Endodermal cell (in vitro differentiated cells): ENCODE measurements around the gene CYP26A1. TPM values are rescaled to one million over a fixed set of nuclear protein-coding genes. Genes with fewer than 3 reads are reported as not detected.

Experiments used
- DNase-seq: peaks from one replicate; pipeline ENCODE4 v3.0.0-alpha.2; 2017
- H3K27ac ChIP-seq: 2 replicates; pipeline ENCODE4 v1.5.1; 2013; ENCODE audit warnings: mild to moderate bottlenecking, low read depth, low read length, moderate library complexity
- H3K27me3 ChIP-seq: 2 replicates; pipeline ENCODE4 v1.6.1; 2013; ENCODE audit warnings: mild to moderate bottlenecking, low read length, moderate library complexity; ENCODE audit not compliant: insufficient read depth, control insufficient read depth, poor library complexity, severe bottlenecking
- H3K36me3 ChIP-seq: 2 replicates; pipeline ENCODE4 v1.7.0; 2013; ENCODE audit warnings: mild to moderate bottlenecking, low read length, moderate library complexity; ENCODE audit not compliant: control insufficient read depth, insufficient read depth
- H3K4me1 ChIP-seq: one replicate; pipeline ENCODE4 v1.7.0; 2013; ENCODE audit warnings: low read length; ENCODE audit not compliant: control insufficient read depth, insufficient read depth
- H3K4me3 ChIP-seq: 2 replicates; pipeline ENCODE4 v1.5.1; 2013; ENCODE audit warnings: mild to moderate bottlenecking, low read length, moderate library complexity
- H3K9ac ChIP-seq: 2 replicates; pipeline ENCODE4 v1.6.1; 2013; ENCODE audit warnings: mild to moderate bottlenecking, low read length, moderate library complexity; ENCODE audit not compliant: poor library complexity, severe bottlenecking; ENCODE audit errors: extremely low read depth
- H3K9me3 ChIP-seq: 2 replicates; pipeline ENCODE4 v1.6.1; 2013; ENCODE audit warnings: mild to moderate bottlenecking, low read length, moderate library complexity; ENCODE audit not compliant: control insufficient read depth
- H3K27ac Mint-ChIP-seq: 2 replicates; pipeline ENCODE4 v1.8.0; 2020; ENCODE audit warnings: mixed read lengths
- H3K27me3 Mint-ChIP-seq: 2 replicates; pipeline ENCODE4 v1.8.0; 2021; ENCODE audit warnings: mild to moderate bottlenecking, mixed read lengths; ENCODE audit not compliant: insufficient read depth
- H3K36me3 Mint-ChIP-seq: 2 replicates; pipeline ENCODE4 v1.8.0; 2020; ENCODE audit warnings: low read depth, mixed read lengths
- H3K4me1 Mint-ChIP-seq: 2 replicates; pipeline ENCODE4 v1.8.0; 2020; ENCODE audit warnings: mixed read lengths
- H3K4me3 Mint-ChIP-seq: 2 replicates; pipeline ENCODE4 v1.8.0; 2020; ENCODE audit warnings: mild to moderate bottlenecking, moderate library complexity, mixed read lengths
- H3K9me3 Mint-ChIP-seq: 2 replicates; pipeline ENCODE4 v1.8.0; 2020; ENCODE audit warnings: mild to moderate bottlenecking, mixed read lengths
- WGBS, 2 experiments: methylation state at CpG; one replicate each; pipeline versions ENCODE4 v1.1.5 to v1.1.7; 2013; ENCODE audit warnings: missing lambda C conversion rate in 2 of 2, mixed read lengths in 1 of 2; ENCODE audit not compliant: insufficient coverage in 1 of 2, insufficient read length in 1 of 2; 5-methylcytosine and 5-hydroxymethylcytosine counted together
- total RNA-seq, 2 donors: library from RNA; stranded (reverse); fragmentation: NEBNext Ultra II Directional in 1 of 2; extraction: Animal tissue kit (Norgen Biotek cat#: 25700) in 1 of 2; gene quantifications; 2 replicates in 1 of 2; 3 replicates in 1 of 2; pipeline ENCODE4 v1.2.1, GENCODE V29; 2021
- TF ChIP-seq, protein P1 (sequence below): fragments of 200-600 bp; sonication (generic); conservative IDR thresholded peaks from 2 replicates; pipeline ENCODE4 v1.5.0; 2021; ENCODE audit warnings: antibody characterized with exemption, mild to moderate bottlenecking

The CYP26A1 gene
- total RNA-seq, 2 donors from 2014 or later, result 800 to 857 TPM

DNA sequence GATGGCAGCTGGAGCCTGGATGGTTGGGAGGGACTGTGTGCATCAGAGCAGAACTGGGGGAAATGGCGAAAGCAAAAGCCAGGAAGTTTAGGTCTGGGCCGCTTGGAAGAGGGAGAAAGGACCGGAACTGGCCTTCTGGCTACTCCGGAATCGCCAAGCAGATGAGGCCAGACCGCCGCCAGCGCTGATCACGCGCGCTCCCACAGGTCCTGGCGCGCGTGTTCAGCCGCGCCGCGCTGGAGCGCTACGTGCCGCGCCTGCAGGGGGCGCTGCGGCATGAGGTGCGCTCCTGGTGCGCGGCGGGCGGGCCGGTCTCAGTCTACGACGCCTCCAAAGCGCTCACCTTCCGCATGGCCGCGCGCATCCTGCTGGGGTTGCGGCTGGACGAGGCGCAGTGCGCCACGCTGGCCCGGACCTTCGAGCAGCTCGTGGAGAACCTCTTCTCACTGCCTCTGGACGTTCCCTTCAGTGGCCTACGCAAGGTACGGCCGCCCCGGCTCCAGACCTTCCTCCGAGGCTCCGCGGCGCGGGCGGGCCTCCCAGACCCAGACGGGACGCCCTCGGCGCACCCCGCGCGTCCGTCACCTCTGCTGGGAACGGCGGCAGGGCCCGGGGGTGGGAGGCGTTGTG, 11.1 kb upstream of the CYP26A1 start:
- Histone ChIP-seq H3K4me3 (peak overlapping the region; percentile 70), H3K27ac (no peak overlapping the region), H3K9ac (no peak overlapping the region), H3K36me3 (peaks cover 5% of the 10 kb centered on the region), H3K4me1 (peaks cover 2% of the 10 kb centered on the region), H3K27me3 (peaks cover 100% of the 10 kb centered on the region), H3K9me3 (peaks cover 17% of the 10 kb centered on the region)
- H3K4me3 Mint-ChIP-seq, result peak overlapping the region; percentile 36
- peak; percentile 88 for DNase-seq
- H3K9me3 Mint-ChIP-seq, result peaks cover 3% of the 10 kb centered on the region
- TF ChIP-seq, protein P1, sequence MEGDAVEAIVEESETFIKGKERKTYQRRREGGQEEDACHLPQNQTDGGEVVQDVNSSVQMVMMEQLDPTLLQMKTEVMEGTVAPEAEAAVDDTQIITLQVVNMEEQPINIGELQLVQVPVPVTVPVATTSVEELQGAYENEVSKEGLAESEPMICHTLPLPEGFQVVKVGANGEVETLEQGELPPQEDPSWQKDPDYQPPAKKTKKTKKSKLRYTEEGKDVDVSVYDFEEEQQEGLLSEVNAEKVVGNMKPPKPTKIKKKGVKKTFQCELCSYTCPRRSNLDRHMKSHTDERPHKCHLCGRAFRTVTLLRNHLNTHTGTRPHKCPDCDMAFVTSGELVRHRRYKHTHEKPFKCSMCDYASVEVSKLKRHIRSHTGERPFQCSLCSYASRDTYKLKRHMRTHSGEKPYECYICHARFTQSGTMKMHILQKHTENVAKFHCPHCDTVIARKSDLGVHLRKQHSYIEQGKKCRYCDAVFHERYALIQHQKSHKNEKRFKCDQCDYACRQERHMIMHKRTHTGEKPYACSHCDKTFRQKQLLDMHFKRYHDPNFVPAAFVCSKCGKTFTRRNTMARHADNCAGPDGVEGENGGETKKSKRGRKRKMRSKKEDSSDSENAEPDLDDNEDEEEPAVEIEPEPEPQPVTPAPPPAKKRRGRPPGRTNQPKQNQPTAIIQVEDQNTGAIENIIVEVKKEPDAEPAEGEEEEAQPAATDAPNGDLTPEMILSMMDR, result peak; percentile 97
- no peak overlapping the region for H3K27ac Mint-ChIP-seq
- peaks cover 6% of the 10 kb centered on the region for H3K4me1 Mint-ChIP-seq
- WGBS, 2 experiments, result 3 to 4% methylated on average over 53 to 68 of the region's 68 CpGs
- H3K27me3 Mint-ChIP-seq, result peaks cover 94% of the 10 kb centered on the region
- peaks cover 13% of the 10 kb centered on the region for H3K36me3 Mint-ChIP-seq

- Mint-ChIP-seq H3K27ac (no peak overlapping the region), H3K36me3 (peaks cover 11% of the 10 kb centered on the region), H3K9me3 (peaks cover 3% of the 10 kb centered on the region), H3K4me3 (peak overlapping the region; percentile 36), H3K4me1 (peaks cover 11% of the 10 kb centered on the region), H3K27me3 (peaks cover 97% of the 10 kb centered on the region)
- H3K9me3 ChIP-seq, result peaks cover 14% of the 10 kb centered on the region
- peaks cover 5% of the 10 kb centered on the region for H3K36me3 ChIP-seq
- no peak for DNase-seq
- H3K9ac ChIP-seq, result no peak overlapping the region
- TF ChIP-seq, protein P1, result no peak
- H3K4me1 ChIP-seq, result peaks cover 2% of the 10 kb centered on the region
- 22 to 34% methylated on average over 19 to 43 of the region's 43 CpGs for WGBS, 2 experiments
- H3K4me3 ChIP-seq, result peak overlapping the region; percentile 70
- peaks cover 100% of the 10 kb centered on the region for H3K27me3 ChIP-seq
- no peak overlapping the region for H3K27ac ChIP-seq
These were observed 10.3 kb upstream of the CYP26A1 start for GRCh38 chr10:93063144-93063976.

- peaks cover 2% of the 10 kb centered on the region for H3K36me3 ChIP-seq
- peaks cover 2% of the 10 kb centered on the region for H3K4me1 ChIP-seq
- peaks cover 100% of the 10 kb centered on the region for H3K27me3 ChIP-seq
- peaks cover 6% of the 10 kb centered on the region for H3K36me3 Mint-ChIP-seq
- H3K4me3 Mint-ChIP-seq, result peak overlapping the region; percentile 24
- no peak overlapping the region for H3K27ac Mint-ChIP-seq
- H3K27ac ChIP-seq, result no peak overlapping the region
- H3K9me3 ChIP-seq, result peaks cover 7% of the 10 kb centered on the region
- peaks cover 16% of the 10 kb centered on the region for H3K4me1 Mint-ChIP-seq
- no peak for DNase-seq
- 85 to 94% methylated on average over 3 to 9 of the region's 9 CpGs for WGBS, 2 experiments
- no peak overlapping the region for H3K4me3 ChIP-seq
- peaks cover 98% of the 10 kb centered on the region for H3K27me3 Mint-ChIP-seq
- TF ChIP-seq, protein P1, result no peak
- peaks cover 3% of the 10 kb centered on the region for H3K9me3 Mint-ChIP-seq
- no peak overlapping the region for H3K9ac ChIP-seq
These were observed 9.6 kb upstream of the CYP26A1 start for GRCh38 chr10:93063977-93064660.
